ENCODE measurements around the gene NEK6.

The NEK6 gene

DNA sequence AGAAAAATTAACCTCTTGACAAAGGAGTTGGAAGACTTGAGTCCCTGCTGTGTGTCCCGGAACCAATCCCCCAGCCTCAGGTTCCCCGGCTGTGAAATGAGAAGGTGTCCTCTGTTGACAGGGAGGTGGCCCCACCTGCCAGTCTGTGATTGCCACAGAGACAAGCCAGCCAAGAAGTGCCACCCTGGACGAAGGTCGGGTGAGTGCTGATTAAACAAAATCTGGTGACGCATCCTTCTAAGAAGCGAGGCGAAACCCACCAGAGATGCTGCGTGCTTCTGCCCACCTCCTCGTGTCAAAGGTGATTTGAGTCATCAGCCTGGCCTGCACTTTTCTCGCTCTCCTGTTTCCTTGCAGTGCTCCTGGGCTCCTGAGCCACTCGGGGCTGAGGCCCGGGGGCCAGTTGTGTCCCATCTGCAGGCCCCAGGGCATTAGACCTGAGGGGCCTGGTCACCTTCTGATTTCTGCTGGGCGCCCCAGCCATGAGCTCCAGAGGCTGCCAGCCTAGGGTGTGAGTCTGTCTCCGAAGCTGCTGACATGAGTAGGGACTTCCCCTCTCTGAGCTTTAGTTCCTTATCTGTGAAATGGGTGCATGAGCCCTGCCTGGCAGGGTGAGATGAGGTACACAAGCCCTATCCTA lies 28.7 kb downstream of the NEK6 start:
- ATAC-seq (ENCODE audit: insufficient read depth, low read depth) (no peak), DNase-seq (no peak)
- Histone ChIP-seq H3K27me3 (ENCODE audit: insufficient read depth, low read length, poor library complexity) (peaks cover 5% of the 10 kb centered on the region), H2AFZ (ENCODE audit: low read depth, low read length) (no peak overlapping the region), H3K79me2 (ENCODE audit: insufficient read depth, low read length) (no peaks in the 10 kb centered on the region), H3K4me1 (ENCODE audit: insufficient read depth, low read length) (no peaks in the 10 kb centered on the region), H3K4me2 (ENCODE audit: insufficient read depth, low read length) (no peak overlapping the region), H3K36me3 (ENCODE audit: insufficient read depth, low read length) (no peaks in the 10 kb centered on the region), H3K9ac (ENCODE audit: low read depth, low read length) (no peak overlapping the region), H3K4me3 (ENCODE audit: low read depth in 1 of 2, low read length in 2 of 2) (no peak overlapping the region), H3K27ac (ENCODE audit: low read length) (no peak overlapping the region), H4K20me1 (ENCODE audit: insufficient read depth, low read length) (no peaks in the 10 kb centered on the region), H3K9me3 (ENCODE audit: insufficient read depth, low read length, severe bottlenecking) (no peaks in the 10 kb centered on the region)
- TF ChIP-seq, protein P1, sequence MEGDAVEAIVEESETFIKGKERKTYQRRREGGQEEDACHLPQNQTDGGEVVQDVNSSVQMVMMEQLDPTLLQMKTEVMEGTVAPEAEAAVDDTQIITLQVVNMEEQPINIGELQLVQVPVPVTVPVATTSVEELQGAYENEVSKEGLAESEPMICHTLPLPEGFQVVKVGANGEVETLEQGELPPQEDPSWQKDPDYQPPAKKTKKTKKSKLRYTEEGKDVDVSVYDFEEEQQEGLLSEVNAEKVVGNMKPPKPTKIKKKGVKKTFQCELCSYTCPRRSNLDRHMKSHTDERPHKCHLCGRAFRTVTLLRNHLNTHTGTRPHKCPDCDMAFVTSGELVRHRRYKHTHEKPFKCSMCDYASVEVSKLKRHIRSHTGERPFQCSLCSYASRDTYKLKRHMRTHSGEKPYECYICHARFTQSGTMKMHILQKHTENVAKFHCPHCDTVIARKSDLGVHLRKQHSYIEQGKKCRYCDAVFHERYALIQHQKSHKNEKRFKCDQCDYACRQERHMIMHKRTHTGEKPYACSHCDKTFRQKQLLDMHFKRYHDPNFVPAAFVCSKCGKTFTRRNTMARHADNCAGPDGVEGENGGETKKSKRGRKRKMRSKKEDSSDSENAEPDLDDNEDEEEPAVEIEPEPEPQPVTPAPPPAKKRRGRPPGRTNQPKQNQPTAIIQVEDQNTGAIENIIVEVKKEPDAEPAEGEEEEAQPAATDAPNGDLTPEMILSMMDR (IDR thresholded peaks at IDR 0.05; ENCODE audit: borderline replicate concordance, extremely low read depth, low read length, poor library complexity, severe bottlenecking): no peak
- no peak for TF ChIP-seq EZH2 (IDR thresholded peaks at IDR 0.05; ENCODE audit: borderline replicate concordance, low read depth, low read length, severe bottlenecking)

DNA sequence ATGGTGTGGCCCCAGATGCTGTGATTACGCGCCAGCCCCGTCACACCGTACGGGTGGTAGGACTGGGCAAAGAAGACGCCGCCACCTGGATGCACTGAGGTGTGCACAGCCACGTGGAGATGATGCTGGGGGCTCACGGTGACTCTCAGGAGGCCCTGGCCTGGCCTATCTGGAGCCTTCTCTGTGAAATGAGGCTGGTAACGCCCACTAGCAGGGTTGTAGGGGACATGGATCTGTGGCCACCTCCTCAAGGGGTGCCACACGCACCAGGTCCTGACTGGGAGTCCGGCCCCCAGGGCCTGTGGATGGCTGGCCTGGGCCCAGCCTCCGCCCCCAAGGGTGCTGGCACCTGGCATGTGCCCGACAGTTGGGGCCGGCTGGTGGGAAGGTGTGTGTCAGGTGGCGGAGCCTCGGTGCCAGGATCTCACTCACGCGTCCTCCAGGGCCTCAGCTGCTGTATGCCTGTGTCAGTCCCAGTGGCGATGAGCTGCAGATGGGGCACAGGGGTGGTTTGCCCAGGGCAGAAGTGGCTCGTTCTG lies 32.4 kb downstream of the NEK6 start:
- no peaks in the 10 kb centered on the region for H3K4me1 ChIP-seq (ENCODE audit: insufficient read depth, low read length)
- H3K79me2 ChIP-seq (ENCODE audit: insufficient read depth, low read length): no peaks in the 10 kb centered on the region
- TF ChIP-seq EZH2 (IDR thresholded peaks at IDR 0.05; ENCODE audit: borderline replicate concordance, low read depth, low read length, severe bottlenecking): no peak
- TF ChIP-seq, protein P1 (IDR thresholded peaks at IDR 0.05; ENCODE audit: borderline replicate concordance, extremely low read depth, low read length, poor library complexity, severe bottlenecking): no peak
- no peak for ATAC-seq (ENCODE audit: insufficient read depth, low read depth)
- H3K36me3 ChIP-seq (ENCODE audit: insufficient read depth, low read length): no peaks in the 10 kb centered on the region
- H3K9me3 ChIP-seq (ENCODE audit: insufficient read depth, low read length, severe bottlenecking): no peaks in the 10 kb centered on the region
- H3K27ac ChIP-seq (ENCODE audit: low read length): no peak overlapping the region
- DNase-seq: no peak
- H3K9ac ChIP-seq (ENCODE audit: low read depth, low read length): no peak overlapping the region
- no peak overlapping the region for H2AFZ ChIP-seq (ENCODE audit: low read depth, low read length)
- H3K27me3 ChIP-seq (ENCODE audit: insufficient read depth, low read length, poor library complexity): no peaks in the 10 kb centered on the region
- no peak overlapping the region for H3K4me2 ChIP-seq (ENCODE audit: insufficient read depth, low read length)
- no peaks in the 10 kb centered on the region for H4K20me1 ChIP-seq (ENCODE audit: insufficient read depth, low read length)
- H3K4me3 ChIP-seq (ENCODE audit: low read depth in 1 of 2, low read length in 2 of 2): no peak overlapping the region

DNA sequence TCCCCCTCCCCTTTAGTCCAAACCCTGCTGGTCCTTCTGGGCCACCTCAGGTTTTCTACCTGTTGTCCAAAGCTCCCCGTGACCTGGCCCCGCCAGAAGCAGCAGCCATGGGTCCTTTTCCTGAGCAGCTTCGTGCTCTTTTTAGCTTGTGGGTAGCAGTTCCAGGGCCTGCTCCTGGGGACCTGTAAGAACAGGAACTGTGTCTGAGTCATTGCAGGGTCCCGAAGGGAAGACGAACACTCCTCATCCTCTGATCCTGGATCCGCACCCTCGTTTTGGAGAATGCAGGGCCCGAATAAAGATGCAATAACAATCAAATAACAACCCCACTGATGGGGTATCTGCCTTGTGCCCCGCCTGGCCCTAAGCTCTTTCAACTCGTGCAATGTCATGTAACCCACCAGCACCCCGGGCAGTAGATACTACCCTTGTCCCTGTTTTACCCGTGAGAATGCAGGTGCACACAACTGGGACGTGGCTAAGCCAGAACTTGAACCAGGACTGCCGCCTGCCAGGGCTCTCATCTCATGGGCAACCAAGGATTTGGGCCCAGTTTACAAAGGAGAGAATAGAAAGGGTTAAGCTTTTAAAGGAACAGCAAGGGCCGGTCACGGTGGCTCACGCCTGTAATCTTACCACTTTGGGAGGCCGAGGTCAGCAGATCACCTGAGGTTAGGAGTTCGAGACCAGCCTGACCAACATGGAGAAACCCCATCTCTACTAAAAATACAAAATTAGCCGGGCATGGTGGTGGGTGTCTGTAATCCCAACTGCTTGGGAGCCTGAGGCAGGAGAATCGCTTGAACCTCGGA lies 33.2 kb downstream of the NEK6 start:
- no peak for DNase-seq
- no peaks in the 10 kb centered on the region for H3K79me2 ChIP-seq (ENCODE audit: insufficient read depth, low read length)
- no peak overlapping the region for H3K4me2 ChIP-seq (ENCODE audit: insufficient read depth, low read length)
- no peak overlapping the region for H2AFZ ChIP-seq (ENCODE audit: low read depth, low read length)
- H3K27ac ChIP-seq (ENCODE audit: low read length): no peak overlapping the region
- no peaks in the 10 kb centered on the region for H4K20me1 ChIP-seq (ENCODE audit: insufficient read depth, low read length)
- TF ChIP-seq, protein P1 (IDR thresholded peaks at IDR 0.05; ENCODE audit: borderline replicate concordance, extremely low read depth, low read length, poor library complexity, severe bottlenecking): no peak
- TF ChIP-seq EZH2 (IDR thresholded peaks at IDR 0.05; ENCODE audit: borderline replicate concordance, low read depth, low read length, severe bottlenecking): no peak
- no peak overlapping the region for H3K9ac ChIP-seq (ENCODE audit: low read depth, low read length)
- no peak for ATAC-seq (ENCODE audit: insufficient read depth, low read depth)
- no peaks in the 10 kb centered on the region for H3K36me3 ChIP-seq (ENCODE audit: insufficient read depth, low read length)
- no peaks in the 10 kb centered on the region for H3K27me3 ChIP-seq (ENCODE audit: insufficient read depth, low read length, poor library complexity)
- no peak overlapping the region for H3K4me3 ChIP-seq (ENCODE audit: low read depth in 1 of 2, low read length in 2 of 2)
- no peaks in the 10 kb centered on the region for H3K9me3 ChIP-seq (ENCODE audit: insufficient read depth, low read length, severe bottlenecking)
- H3K4me1 ChIP-seq (ENCODE audit: insufficient read depth, low read length): no peaks in the 10 kb centered on the region
